Activated T-helper 17 cell treated with anti-CD3 and anti-CD28 coated beads, Interleukin-2, amount 50 U/mL, for 72 hours (primary cell): ENCODE measurements around the gene SRRT. TPM values are rescaled to one million over a fixed set of nuclear protein-coding genes. Genes with fewer than 3 reads are reported as not detected.
"Not testable (repeated sequence)": the region's sequence is repeated elsewhere in the genome, so short reads cannot be mapped to it uniquely, and the experiment has no call there.

Experiments used
- ATAC-seq: fragments of 150-1000 bp; cut with Tn5 transposase; replicated peaks from 2 replicates; pipeline ENCODE4 v1.10.0; 2021; ENCODE audit warnings: mild to moderate bottlenecking, moderate library complexity
- H3K27ac Mint-ChIP-seq: one replicate; pipeline ENCODE4 v1.8.0; 2022; ENCODE audit warnings: mixed read lengths
- H3K27me3 Mint-ChIP-seq: one replicate; pipeline ENCODE4 v1.8.0; 2022; ENCODE audit warnings: mixed read lengths
- H3K36me3 Mint-ChIP-seq: one replicate; pipeline ENCODE4 v1.8.0; 2022; ENCODE audit warnings: low read depth, mild to moderate bottlenecking, mixed read lengths
- H3K4me1 Mint-ChIP-seq: one replicate; pipeline ENCODE4 v1.8.0; 2022; ENCODE audit warnings: mixed read lengths
- H3K4me3 Mint-ChIP-seq: one replicate; pipeline ENCODE4 v1.8.0; 2022; ENCODE audit warnings: mild to moderate bottlenecking, mixed read lengths
- H3K9me3 Mint-ChIP-seq: one replicate; pipeline ENCODE4 v1.8.0; 2022; ENCODE audit warnings: mixed read lengths
- total RNA-seq, 2 donors: library from RNA; stranded (reverse); gene quantifications; one replicate each; pipeline ENCODE4 v1.2.3, GENCODE V29; 2022

The SRRT gene
- total RNA-seq, 2 donors from 2014 or later: 208 to 255 TPM

DNA sequence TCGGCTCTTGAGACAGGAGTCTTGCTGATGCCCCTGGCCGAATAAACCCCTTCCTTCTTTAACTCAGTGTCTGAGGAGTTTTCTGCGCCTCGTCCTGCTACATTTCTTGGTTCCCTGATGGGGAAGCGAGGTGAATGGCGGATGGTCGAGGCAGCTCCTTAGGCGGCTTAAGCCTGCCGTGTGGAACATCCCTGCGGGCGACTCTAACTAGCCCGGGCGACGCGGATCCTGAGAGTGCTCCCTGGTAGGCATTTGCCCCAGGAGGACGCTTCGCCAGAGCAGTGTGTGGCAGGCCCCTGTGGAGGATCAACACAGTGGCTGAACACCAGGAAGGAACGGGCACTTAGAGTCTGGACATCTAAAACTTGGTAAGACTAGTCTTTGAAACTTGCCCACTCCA is 35.5 kb upstream of the SRRT start:
- no peak for ATAC-seq
- no peaks in the 10 kb centered on the region for H3K36me3 Mint-ChIP-seq
- H3K4me1 Mint-ChIP-seq: peaks cover 4% of the 10 kb centered on the region
- no peak overlapping the region for H3K4me3 Mint-ChIP-seq
- H3K9me3 Mint-ChIP-seq: no peaks in the 10 kb centered on the region
- no peaks in the 10 kb centered on the region for H3K27me3 Mint-ChIP-seq
- H3K27ac Mint-ChIP-seq: no peak overlapping the region

GRCh38 chr7:100840470-100841100 is 34.3 kb upstream of the SRRT start:
- Mint-ChIP-seq H3K27ac (no peak overlapping the region), H3K36me3 (no peaks in the 10 kb centered on the region), H3K27me3 (no peaks in the 10 kb centered on the region), H3K9me3 (no peaks in the 10 kb centered on the region), H3K4me1 (peaks cover 4% of the 10 kb centered on the region), H3K4me3 (no peak overlapping the region)
- no peak for ATAC-seq

GRCh38 chr7:100847360-100847759 is 27.5 kb upstream of the SRRT start:
- Mint-ChIP-seq H3K4me1 (no peaks in the 10 kb centered on the region), H3K27me3 (no peaks in the 10 kb centered on the region), H3K27ac (no peak overlapping the region), H3K36me3 (no peaks in the 10 kb centered on the region), H3K9me3 (no peaks in the 10 kb centered on the region), H3K4me3 (no peak overlapping the region)
- ATAC-seq: no peak

GRCh38 chr7:100852048-100852872 is 22.6 kb upstream of the SRRT start, which contains the start of gene SLC12A9:
TSS of gene SLC12A9 (plus strand) at chr7:100852713. CDS start at chr7:100854198, 1,485 bp downstream.
- no peaks in the 10 kb centered on the region for H3K9me3 Mint-ChIP-seq
- peaks cover 11% of the 10 kb centered on the region for H3K36me3 Mint-ChIP-seq
- H3K4me1 Mint-ChIP-seq: peaks cover 4% of the 10 kb centered on the region
- H3K27me3 Mint-ChIP-seq: no peaks in the 10 kb centered on the region
- peak; percentile 99 for ATAC-seq
- H3K27ac Mint-ChIP-seq: peak within 1 kb of the TSS; percentile 12
- peak within 1 kb of the TSS; percentile 93 for H3K4me3 Mint-ChIP-seq

DNA sequence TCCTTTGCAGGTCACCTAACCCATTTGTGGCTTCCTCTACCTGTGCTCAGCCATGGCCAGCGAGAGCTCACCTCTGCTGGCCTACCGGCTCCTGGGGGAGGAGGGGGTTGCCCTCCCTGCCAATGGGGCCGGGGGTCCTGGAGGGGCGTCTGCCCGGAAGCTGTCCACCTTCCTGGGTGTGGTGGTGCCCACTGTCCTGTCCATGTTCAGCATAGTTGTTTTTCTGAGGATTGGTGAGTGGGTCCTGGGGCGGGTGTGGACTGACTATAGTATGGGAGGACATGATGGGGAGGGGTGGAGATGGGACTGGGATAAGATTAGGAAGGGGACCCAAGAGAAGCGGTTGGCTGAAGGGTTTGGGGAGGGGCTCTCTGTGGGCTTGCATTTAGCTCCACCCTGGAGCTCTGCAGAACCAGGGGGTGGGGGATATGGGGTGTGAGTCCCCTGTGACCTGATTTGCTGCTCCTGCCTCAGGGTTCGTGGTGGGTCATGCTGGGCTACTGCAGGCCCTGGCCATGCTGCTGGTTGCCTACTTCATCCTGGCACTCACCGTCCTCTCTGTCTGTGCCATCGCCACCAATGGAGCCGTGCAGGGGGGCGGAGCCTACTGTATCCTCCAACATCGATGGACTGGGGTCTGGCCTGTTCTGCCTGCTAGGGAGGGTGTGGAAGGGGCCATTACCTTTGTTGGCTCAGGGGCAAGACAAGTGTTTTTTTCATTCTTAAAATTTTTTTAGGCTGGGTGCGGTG is 20.6 kb upstream of the SRRT start:
- peaks cover 22% of the 10 kb centered on the region for H3K36me3 Mint-ChIP-seq
- no peak for ATAC-seq
- H3K27ac Mint-ChIP-seq: no peak overlapping the region
- no peaks in the 10 kb centered on the region for H3K27me3 Mint-ChIP-seq
- peaks cover 4% of the 10 kb centered on the region for H3K4me1 Mint-ChIP-seq
- H3K9me3 Mint-ChIP-seq: no peaks in the 10 kb centered on the region
- peak overlapping the region; percentile 93 for H3K4me3 Mint-ChIP-seq

DNA sequence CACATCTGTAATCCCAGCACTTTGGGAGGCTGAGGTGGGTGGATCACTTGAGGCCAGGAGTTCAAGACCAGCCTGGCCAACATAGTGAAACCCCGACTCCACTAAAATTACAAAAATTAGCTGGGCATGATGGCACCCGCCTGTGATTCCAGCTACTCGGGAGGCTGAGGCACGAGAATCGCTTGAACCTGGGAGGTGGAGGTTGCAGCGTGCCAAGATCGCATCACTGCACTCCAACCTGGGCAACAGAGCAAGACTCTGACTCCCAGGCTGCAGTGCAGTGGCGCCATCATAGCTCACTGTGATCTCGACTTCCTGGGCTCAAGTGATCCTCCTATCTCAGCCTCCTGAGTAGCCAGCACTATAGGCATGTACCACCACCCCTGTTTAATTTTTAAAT is 20.0 kb upstream of the SRRT start:
- not testable (repeated sequence) for H3K27ac Mint-ChIP-seq, H3K9me3 Mint-ChIP-seq, H3K4me1 Mint-ChIP-seq, ATAC-seq, H3K4me3 Mint-ChIP-seq, H3K27me3 Mint-ChIP-seq
- H3K36me3 Mint-ChIP-seq: peaks cover 28% of the 10 kb centered on the region

GRCh38 chr7:100855515-100855914 is 19.4 kb upstream of the SRRT start:
- Mint-ChIP-seq H3K27me3 (no peaks in the 10 kb centered on the region), H3K4me1 (peaks cover 4% of the 10 kb centered on the region), H3K9me3 (no peaks in the 10 kb centered on the region), H3K36me3 (peaks cover 34% of the 10 kb centered on the region), H3K4me3 (no peak overlapping the region), H3K27ac (no peak overlapping the region)
- no peak for ATAC-seq

DNA sequence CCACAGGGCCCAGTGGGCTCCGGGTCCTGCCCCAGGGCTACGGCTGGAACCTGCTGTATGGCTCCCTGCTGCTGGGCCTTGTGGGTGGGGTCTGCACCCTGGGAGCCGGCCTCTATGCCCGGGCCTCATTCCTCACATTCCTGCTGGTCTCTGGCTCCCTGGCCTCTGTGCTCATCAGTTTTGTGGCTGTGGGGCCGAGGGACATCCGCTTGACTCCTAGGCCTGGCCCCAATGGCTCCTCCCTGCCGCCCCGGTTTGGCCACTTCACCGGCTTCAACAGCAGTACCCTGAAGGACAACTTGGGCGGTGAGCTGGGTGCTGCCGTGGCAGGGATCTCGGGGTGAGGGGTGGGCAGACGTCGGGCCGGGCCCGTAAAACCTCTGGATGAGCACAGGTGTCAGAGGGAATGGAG is 18.0 kb upstream of the SRRT start:
- no peak for ATAC-seq
- H3K27me3 Mint-ChIP-seq: no peaks in the 10 kb centered on the region
- H3K4me3 Mint-ChIP-seq: no peak overlapping the region
- H3K4me1 Mint-ChIP-seq: peaks cover 4% of the 10 kb centered on the region
- H3K27ac Mint-ChIP-seq: no peak overlapping the region
- peaks cover 44% of the 10 kb centered on the region for H3K36me3 Mint-ChIP-seq
- no peaks in the 10 kb centered on the region for H3K9me3 Mint-ChIP-seq

DNA sequence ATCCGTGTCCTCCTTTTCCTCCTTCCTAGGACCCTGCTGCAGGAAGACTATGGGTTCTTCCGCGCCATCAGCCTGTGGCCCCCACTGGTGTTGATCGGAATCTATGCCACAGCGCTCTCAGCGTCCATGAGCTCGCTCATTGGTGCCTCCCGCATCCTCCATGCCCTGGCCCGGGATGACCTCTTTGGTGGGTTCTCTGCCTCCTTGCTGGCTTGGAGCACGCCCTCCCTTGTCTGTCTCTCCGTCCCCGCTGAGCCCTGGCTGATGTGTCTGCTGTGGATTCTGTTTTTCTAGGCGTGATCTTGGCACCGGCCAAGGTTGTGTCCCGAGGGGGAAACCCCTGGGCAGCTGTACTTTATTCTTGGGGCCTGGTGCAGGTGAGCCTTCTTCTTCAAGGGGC is 15.0 kb upstream of the SRRT start:
- Mint-ChIP-seq H3K36me3 (peaks cover 72% of the 10 kb centered on the region), H3K4me3 (no peak overlapping the region), H3K9me3 (no peaks in the 10 kb centered on the region), H3K4me1 (peaks cover 4% of the 10 kb centered on the region), H3K27ac (no peak overlapping the region), H3K27me3 (no peaks in the 10 kb centered on the region)
- no peak for ATAC-seq

GRCh38 chr7:100860702-100861615 is 13.9 kb upstream of the SRRT start:
- no peaks in the 10 kb centered on the region for H3K27me3 Mint-ChIP-seq
- no peak overlapping the region for H3K27ac Mint-ChIP-seq
- H3K4me1 Mint-ChIP-seq: peaks cover under 1% of the 10 kb centered on the region
- no peak overlapping the region for H3K4me3 Mint-ChIP-seq
- H3K36me3 Mint-ChIP-seq: peaks cover 65% of the 10 kb centered on the region
- no peaks in the 10 kb centered on the region for H3K9me3 Mint-ChIP-seq
- ATAC-seq: no peak

- Mint-ChIP-seq H3K27me3 (no peaks in the 10 kb centered on the region), H3K27ac (no peak overlapping the region), H3K9me3 (no peaks in the 10 kb centered on the region), H3K4me3 (no peak overlapping the region), H3K4me1 (no peaks in the 10 kb centered on the region), H3K36me3 (peaks cover 64% of the 10 kb centered on the region)
- ATAC-seq: no peak
Observed at GRCh38 chr7:100861616-100861985, 13.3 kb upstream of the SRRT start.

GRCh38 chr7:100863406-100863950 is 11.4 kb upstream of the SRRT start:
- Mint-ChIP-seq H3K4me3 (no peak overlapping the region), H3K27ac (no peak overlapping the region), H3K36me3 (peaks cover 61% of the 10 kb centered on the region), H3K4me1 (no peaks in the 10 kb centered on the region), H3K27me3 (no peaks in the 10 kb centered on the region), H3K9me3 (no peaks in the 10 kb centered on the region)
- ATAC-seq: no peak

GRCh38 chr7:100864263-100864845 is 10.5 kb upstream of the SRRT start:
- no peak overlapping the region for H3K27ac Mint-ChIP-seq
- no peak for ATAC-seq
- H3K27me3 Mint-ChIP-seq: no peaks in the 10 kb centered on the region
- no peak overlapping the region for H3K4me3 Mint-ChIP-seq
- H3K36me3 Mint-ChIP-seq: peaks cover 56% of the 10 kb centered on the region
- H3K4me1 Mint-ChIP-seq: no peaks in the 10 kb centered on the region
- H3K9me3 Mint-ChIP-seq: no peaks in the 10 kb centered on the region
